Upper lobe of left lung (tissue), 4 donors: ENCODE measurements around the gene CUBN.

Source experiments
- POLR2A ChIP-seq, 4 donors: fragments of 450-650 bp; IDR thresholded peaks; one replicate each; pipeline ENCODE4 v1.5.1; 2016 to 2017; ENCODE audit warnings: antibody characterized with exemption in 4 of 4, mild to moderate bottlenecking in 2 of 4
- POLR2AphosphoS5 ChIP-seq, 2 donors: sonication (generic); formaldehyde crosslinking; IDR thresholded peaks; one replicate each; pipeline ENCODE4 v1.5.1; 2017; ENCODE audit warnings: antibody characterized with exemption in 2 of 2
- TF ChIP-seq, protein P1 (sequence below), 6 experiments: fragments of 450-650 bp in 4 of 6; fragments of 200-600 bp in 2 of 6; sonication (generic) in 2 of 6; IDR thresholded peaks; one replicate each; pipeline ENCODE4 v1.5.1; 2016 to 2019; ENCODE audit warnings: antibody characterized with exemption in 6 of 6

DNA sequence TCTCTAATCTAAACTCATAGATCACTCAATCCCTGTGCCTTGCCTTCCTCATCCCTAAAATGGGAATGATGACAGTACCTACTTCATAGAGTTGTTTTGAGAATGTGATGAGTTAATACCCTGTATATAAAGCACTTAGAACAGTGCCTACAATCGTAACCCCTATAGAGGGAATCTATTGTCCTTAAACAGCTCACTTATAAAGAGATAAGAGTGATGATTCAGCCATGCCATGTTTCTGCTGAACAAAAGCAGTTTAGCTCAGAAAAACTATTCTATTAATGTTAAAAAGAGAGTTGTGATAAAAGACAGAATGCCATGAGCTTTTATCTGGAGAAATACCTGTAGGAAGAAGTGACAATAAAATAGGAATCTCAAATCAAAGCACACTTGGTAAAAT, 63.6 kb downstream of the CUBN start:
- TF ChIP-seq, protein P1, sequence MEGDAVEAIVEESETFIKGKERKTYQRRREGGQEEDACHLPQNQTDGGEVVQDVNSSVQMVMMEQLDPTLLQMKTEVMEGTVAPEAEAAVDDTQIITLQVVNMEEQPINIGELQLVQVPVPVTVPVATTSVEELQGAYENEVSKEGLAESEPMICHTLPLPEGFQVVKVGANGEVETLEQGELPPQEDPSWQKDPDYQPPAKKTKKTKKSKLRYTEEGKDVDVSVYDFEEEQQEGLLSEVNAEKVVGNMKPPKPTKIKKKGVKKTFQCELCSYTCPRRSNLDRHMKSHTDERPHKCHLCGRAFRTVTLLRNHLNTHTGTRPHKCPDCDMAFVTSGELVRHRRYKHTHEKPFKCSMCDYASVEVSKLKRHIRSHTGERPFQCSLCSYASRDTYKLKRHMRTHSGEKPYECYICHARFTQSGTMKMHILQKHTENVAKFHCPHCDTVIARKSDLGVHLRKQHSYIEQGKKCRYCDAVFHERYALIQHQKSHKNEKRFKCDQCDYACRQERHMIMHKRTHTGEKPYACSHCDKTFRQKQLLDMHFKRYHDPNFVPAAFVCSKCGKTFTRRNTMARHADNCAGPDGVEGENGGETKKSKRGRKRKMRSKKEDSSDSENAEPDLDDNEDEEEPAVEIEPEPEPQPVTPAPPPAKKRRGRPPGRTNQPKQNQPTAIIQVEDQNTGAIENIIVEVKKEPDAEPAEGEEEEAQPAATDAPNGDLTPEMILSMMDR (IDR thresholded peaks at IDR 0.05): no peak
- TF ChIP-seq POLR2A (IDR thresholded peaks at IDR 0.05) (no peak), POLR2AphosphoS5 (IDR thresholded peaks at IDR 0.05) (no peak)
